Measurements from ENCODE around the gene ZSWIM6.

Gene ZSWIM6

GRCh38 chr5:61332851-61333320 lies 828 bp downstream of the ZSWIM6 start:
- DNase-seq (ENCODE audit: low read depth): peak; percentile 5

- peak; percentile 8 for DNase-seq (ENCODE audit: low read depth)
Observed at GRCh38 chr5:61333321-61333953, 1.4 kb downstream of the ZSWIM6 start.

GRCh38 chr5:61333954-61334867 lies 2.2 kb downstream of the ZSWIM6 start:
- DNase-seq (ENCODE audit: low read depth): no peak

- DNase-seq (ENCODE audit: low read depth): no peak
Observed at GRCh38 chr5:61334868-61335615, 3.0 kb downstream of the ZSWIM6 start.

GRCh38 chr5:61339764-61340163 lies 7.7 kb downstream of the ZSWIM6 start:
- no peak for DNase-seq (ENCODE audit: low read depth)

- no peak for DNase-seq (ENCODE audit: low read depth)
Observed at GRCh38 chr5:61340775-61341361, 8.8 kb downstream of the ZSWIM6 start.

GRCh38 chr5:61342071-61342501 lies 10.0 kb downstream of the ZSWIM6 start:
- no peak for DNase-seq (ENCODE audit: low read depth)

GRCh38 chr5:61344187-61344944 lies 12.3 kb downstream of the ZSWIM6 start:
- no peak for DNase-seq (ENCODE audit: low read depth)

GRCh38 chr5:61346511-61346910 lies 14.5 kb downstream of the ZSWIM6 start:
- no peak for DNase-seq (ENCODE audit: low read depth)

- DNase-seq (ENCODE audit: low read depth): no peak
Observed at GRCh38 chr5:61347080-61347479, 15.0 kb downstream of the ZSWIM6 start.

GRCh38 chr5:61348447-61348846 lies 16.4 kb downstream of the ZSWIM6 start:
- no peak for DNase-seq (ENCODE audit: low read depth)

GRCh38 chr5:61349935-61350334 lies 17.9 kb downstream of the ZSWIM6 start:
- DNase-seq (ENCODE audit: low read depth): no peak

- DNase-seq (ENCODE audit: low read depth): no peak
Observed at GRCh38 chr5:61350535-61350934, 18.5 kb downstream of the ZSWIM6 start.

GRCh38 chr5:61351733-61352132 lies 19.7 kb downstream of the ZSWIM6 start:
- DNase-seq (ENCODE audit: low read depth): no peak

GRCh38 chr5:61352180-61352579 lies 20.1 kb downstream of the ZSWIM6 start:
- DNase-seq (ENCODE audit: low read depth): no peak

- no peak for DNase-seq (ENCODE audit: low read depth)
Observed at GRCh38 chr5:61352612-61353156, 20.6 kb downstream of the ZSWIM6 start.

- no peak for DNase-seq (ENCODE audit: low read depth)
Observed at GRCh38 chr5:61353293-61353692, 21.2 kb downstream of the ZSWIM6 start.

- no peak for DNase-seq (ENCODE audit: low read depth)
Observed at GRCh38 chr5:61354199-61354598, 22.1 kb downstream of the ZSWIM6 start.

GRCh38 chr5:61357745-61358144 lies 25.7 kb downstream of the ZSWIM6 start:
- no peak for DNase-seq (ENCODE audit: low read depth)

- no peak for DNase-seq (ENCODE audit: low read depth)
Observed at GRCh38 chr5:61362796-61363368, 30.8 kb downstream of the ZSWIM6 start.

Data from T-helper 22 cell (primary cell).